GM21619 (cell line): ENCODE measurements around the gene MRNIP.
A peak's percentile ranks its signal among the peaks of the same experiment; 100 is the strongest.
"Not testable (repeated sequence)": the region's sequence is repeated elsewhere in the genome, so short reads cannot be mapped to it uniquely, and the experiment has no call there.

Experiments
- ATAC-seq: cut with Tn5 transposase; IDR thresholded peaks from one replicate; pipeline ENCODE4 v1.9.1; 2021; ENCODE audit not compliant: unreplicated experiment

The MRNIP gene

GRCh38 chr5:179840766-179841165 lies 17.9 kb downstream of the MRNIP start:
- ATAC-seq = no peak

GRCh38 chr5:179840321-179840720 lies 18.3 kb downstream of the MRNIP start:
- no peak for ATAC-seq

DNA sequence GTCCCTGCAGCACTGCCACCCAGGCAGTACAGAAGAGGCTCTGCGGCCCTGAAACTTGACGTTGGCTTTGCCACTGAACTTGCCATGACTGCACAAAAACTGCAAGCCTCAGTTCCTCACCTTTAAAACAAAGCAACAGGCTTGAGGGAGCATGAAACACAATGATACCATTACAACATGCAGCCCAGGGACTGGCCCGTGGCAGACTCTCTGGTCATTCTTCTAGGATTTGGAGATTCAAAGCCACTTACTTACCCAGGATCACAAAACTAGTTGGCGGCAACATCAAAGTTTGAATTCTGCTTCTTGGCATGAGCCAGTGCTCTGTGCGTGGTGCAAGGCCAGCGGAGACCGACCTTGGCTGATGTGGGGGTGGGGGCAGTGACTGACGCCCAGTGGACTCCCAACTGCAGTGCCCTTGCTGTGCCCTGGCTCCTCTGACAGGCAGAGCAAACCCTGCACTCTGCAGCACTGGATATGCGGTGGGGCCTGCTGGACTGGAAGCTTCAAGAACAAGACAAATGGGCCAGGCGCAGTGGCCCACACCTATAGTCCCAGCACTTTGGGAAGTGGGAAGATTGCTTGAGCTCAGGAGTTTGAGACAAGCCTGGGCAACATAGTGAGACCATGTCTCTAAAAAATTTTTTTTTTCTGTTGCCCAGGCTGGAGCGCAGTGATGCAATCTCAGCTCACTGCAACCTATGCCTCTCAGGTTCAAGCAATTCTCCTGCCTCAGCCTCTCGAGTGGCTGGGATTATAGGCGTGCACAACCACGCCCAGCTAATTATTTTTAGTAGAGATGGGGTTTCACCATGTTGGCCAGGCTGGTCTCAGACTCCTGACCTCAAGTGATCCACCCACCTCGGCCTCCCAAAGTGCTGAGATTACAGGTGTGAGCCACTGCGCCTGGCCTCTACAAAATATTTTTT lies 19.0 kb downstream of the MRNIP start:
- no peak for ATAC-seq

- ATAC-seq = no peak
Measured at GRCh38 chr5:179837076-179838011, 21.3 kb downstream of the MRNIP start.

DNA sequence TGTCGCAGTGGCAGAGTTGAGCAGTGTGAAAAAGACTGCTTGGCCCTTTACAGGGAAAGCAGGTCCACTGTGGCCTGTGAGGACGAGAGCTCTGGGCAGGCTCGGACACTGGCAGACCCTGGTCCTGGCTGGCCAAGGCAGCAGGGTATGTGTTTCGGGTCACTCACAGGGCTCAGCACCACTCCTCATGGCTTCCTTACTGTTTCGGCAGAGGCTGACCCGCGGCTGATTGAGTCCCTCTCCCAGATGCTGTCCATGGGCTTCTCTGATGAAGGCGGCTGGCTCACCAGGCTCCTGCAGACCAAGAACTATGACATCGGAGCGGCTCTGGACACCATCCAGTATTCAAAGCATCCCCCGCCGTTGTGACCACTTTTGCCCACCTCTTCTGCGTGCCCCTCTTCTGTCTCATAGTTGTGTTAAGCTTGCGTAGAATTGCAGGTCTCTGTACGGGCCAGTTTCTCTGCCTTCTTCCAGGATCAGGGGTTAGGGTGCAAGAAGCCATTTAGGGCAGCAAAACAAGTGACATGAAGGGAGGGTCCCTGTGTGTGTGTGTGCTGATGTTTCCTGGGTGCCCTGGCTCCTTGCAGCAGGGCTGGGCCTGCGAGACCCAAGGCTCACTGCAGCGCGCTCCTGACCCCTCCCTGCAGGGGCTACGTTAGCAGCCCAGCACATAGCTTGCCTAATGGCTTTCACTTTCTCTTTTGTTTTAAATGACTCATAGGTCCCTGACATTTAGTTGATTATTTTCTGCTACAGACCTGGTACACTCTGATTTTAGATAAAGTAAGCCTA lies 22.2 kb downstream of the MRNIP start:
- peak; percentile 52 for ATAC-seq

DNA sequence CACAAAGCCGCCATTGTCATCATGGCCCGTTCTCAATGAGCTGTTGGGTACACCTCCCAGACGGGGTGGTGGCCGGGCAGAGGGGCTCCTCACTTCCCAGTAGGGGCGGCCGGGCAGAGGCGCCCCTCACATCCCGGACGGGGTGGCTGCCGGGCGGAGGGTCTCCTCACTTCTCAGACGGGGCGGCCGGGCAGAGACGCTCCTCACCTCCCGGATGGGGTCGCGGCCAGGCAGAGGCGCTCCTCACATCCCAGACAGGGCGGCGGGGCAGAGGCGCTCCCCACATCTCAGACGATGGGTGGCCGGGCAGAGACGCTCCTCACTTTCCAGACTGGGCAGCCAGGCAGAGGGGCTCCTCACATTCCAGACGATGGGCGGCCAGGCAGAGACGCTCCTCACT lies 23.7 kb downstream of the MRNIP start:
- ATAC-seq = not testable (repeated sequence)

DNA sequence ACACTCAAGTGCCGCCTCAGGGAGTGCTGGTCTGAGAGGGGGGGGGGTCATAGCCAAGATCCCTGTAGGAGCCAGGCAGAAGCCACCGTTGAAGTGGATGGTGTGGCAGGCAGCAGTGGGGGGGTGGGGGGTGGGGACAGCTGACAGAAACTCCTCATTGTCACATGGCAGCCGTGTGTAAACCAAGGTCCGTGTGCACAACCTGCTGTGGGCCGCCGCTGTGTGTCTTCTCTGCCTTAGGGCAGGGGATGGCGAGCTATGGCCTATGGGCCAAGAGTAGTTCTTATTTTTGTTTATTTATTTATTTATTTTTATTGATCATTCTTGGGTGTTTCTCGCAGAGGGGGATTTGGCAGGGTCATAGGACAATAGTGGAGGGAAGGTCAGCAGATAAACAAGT lies 24.5 kb downstream of the MRNIP start:
- no peak for ATAC-seq

DNA sequence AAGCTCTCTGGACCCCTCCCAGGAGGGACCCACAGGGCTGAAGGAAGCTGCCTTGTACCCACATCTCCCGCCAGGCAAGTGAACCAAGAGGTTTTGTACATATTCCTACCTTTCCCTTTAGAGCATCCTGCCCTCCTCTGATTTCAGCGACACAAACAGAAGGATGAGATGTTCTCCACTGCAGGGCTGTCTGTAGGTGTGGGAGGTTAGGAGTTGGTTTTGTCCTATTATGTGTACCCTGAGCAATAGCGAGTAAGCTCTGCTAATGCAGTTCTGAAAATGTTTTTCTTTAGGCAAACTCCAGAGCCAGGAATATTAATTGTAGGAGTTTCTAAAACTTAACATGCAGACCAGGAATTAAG lies 24.9 kb downstream of the MRNIP start:
- no peak for ATAC-seq

GRCh38 chr5:179833056-179833708 lies 25.4 kb downstream of the MRNIP start:
- no peak for ATAC-seq

DNA sequence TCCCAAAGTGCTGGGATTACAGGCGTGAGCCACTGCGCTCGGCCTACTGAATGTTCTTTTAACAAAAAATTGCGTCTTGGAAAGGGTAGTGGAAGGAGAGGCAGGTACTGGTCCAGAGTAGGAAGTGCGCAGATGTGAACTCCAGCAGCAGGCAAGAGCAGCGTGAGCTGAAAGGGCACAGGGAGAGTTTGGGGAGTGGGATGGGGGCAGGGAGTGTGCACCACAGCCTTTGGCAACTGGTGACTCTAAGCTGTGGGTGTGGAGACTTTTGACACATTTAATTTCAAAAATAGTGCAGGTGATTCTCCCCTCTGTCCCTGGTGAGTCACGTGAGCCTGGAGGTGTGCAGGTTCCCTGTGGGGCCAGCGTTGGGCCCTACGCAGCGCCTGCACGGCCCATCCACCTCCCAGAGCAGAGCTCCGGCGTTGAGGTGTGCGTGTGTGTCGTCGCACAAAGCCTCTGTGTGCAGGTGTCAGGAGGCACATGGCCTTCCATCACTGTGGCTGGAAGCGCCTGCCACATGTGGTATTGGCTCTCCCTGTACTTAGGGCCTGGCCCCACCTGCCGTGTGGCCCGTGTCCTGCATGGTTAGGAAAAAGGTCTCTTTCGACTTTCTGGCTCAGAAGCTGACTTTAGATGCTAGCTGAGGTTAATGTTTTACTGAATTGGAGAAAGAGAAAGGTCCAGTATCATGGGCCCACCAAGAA lies 26.4 kb downstream of the MRNIP start:
- no peak for ATAC-seq

GRCh38 chr5:179830818-179831468 lies 27.7 kb downstream of the MRNIP start:
- ATAC-seq = no peak

DNA sequence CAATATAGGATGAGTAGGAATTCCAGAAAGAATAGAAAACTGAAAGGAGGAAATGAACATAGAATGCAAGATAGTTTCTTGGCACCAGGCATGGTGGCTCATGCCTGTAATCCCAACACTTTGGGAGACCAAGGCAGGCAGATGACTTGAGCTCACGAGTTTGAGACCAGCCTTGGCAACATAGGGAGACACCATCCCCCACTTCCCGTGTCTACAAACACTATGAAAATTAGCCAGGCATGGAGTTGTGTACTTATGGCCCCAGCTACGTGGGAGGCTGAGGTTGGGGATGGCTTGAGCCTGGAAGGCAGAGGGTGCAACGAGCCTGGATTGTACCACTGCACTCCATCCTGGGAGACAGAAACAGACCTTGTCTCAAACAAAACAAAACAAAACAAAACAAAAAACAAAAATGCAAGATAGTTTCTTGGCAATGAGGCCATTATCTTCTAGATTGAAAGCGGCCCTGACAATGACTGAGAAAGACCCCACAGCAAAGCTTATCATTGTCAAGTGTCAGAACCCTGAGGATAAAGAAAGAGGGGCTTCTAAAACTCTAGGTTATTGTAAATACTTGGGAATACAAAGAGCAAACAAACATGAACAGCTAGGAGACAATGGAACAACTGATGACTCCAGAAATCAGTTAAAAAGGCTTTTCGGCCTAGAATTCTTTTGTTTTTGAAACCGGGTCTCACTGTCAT lies 28.7 kb downstream of the MRNIP start:
- no peak for ATAC-seq

- ATAC-seq = no peak
Measured at GRCh38 chr5:179828756-179829421, 29.7 kb downstream of the MRNIP start.

GRCh38 chr5:179827680-179828079 lies 30.9 kb downstream of the MRNIP start:
- ATAC-seq = no peak

DNA sequence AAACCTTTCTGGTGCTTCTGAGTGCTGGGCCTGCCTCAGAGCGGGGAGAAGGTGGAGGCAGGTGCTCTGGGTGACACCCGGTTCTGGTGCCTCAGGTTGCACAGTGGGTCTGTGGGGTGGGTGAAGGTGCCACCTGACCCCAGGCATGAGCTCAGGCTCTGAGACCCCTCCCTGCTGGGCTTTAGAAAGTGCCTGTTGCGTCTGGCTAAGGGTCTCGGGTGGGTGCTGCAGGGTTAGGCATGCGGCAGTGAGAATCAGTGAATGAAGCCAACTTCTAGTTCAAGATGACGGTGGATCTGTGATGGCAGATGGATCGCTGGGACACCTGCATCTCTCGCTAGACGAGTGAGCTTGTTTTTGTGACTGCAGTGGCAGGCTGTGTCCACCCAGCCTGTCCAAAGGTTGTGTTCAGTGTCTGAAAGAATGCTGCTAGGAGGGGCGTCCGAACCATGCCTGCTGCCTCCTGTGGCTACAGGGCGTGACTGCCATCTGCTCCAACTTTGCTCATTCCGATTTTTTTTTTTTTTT lies 32.9 kb downstream of the MRNIP start:
- ATAC-seq = no peak

DNA sequence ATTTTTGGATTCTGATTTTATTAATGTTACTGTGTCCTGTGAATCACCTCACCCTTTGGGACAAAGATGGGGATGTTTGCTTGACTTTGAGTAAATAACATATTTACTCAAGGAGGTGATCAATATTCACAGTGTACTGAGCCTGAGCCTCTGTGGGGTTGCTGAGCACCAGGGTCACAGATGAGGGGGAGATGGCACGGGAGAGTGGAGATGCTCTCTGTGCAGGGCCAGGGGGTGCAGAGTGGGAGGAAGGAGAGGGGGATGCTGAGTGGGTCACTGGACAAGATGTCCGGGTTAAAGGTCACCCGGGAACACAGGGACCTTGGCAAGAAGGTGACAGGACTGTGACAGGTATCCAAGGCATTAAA lies 33.9 kb downstream of the MRNIP start:
- ATAC-seq = no peak

DNA sequence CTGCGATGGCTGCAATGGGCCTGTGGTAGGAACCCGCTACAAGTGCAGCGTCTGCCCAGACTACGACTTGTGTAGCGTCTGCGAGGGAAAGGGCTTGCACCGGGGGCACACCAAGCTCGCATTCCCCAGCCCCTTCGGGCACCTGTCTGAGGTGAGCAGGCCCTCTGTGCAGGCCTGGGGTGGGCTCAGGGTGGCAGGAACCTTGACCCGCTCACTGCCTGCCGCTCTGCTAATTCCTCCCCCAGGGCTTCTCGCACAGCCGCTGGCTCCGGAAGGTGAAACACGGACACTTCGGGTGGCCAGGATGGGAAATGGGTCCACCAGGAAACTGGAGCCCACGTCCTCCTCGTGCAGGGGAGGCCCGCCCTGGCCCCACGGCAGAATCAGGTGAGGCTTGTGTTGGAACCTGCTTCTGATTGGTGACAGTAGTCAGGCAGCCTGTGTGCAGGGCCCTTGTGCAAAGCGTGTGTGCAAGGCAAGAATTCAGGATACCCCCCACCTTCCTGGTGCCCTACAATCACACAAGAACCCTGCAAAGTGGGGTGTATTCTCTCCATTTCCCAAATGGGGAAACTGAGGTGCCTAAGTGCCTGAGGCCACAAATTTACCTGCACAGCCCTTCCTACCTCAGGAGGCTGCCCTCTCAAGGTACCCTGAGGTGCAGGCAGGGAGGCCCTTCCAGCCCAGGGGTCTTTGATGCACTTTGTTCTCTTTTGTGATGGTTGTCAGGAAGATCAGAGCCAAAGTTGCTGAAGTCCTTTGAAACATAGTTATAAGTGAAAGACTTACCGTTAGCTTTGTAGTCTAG lies 34.5 kb downstream of the MRNIP start:
- no peak for ATAC-seq
